HepG2 (cell line): ENCODE measurements around the gene RASSF7. TPM values are rescaled to one million over a fixed set of nuclear protein-coding genes. Genes with fewer than 3 reads are reported as not detected.

Experiments
- ATF3 ChIP-seq: sonication (generic); formaldehyde crosslinking; IDR thresholded peaks from 2 replicates; pipeline ENCODE4 v1.4.0; 2020; ENCODE audit warnings: missing genetic modification reagents
- CBX5 ChIP-seq: sonication (generic); formaldehyde crosslinking; IDR thresholded peaks from 2 replicates; pipeline ENCODE4 v1.4.0; 2020; ENCODE audit warnings: missing genetic modification reagents, borderline replicate concordance
- CENPX ChIP-seq: sonication (generic); formaldehyde crosslinking; IDR thresholded peaks from 2 replicates; pipeline ENCODE4 v1.9.0; 2021; ENCODE audit warnings: mild to moderate bottlenecking, missing genetic modification reagents, moderate library complexity
- CREB1 ChIP-seq, 2 experiments: fragments of 450-650 bp in 1 of 2; IDR thresholded peaks; 2 replicates each; pipeline ENCODE4 v1.6.1; 2016 to 2017; ENCODE audit warnings: control low read depth in 1 of 2, mild to moderate bottlenecking in 1 of 2, missing compliant biosample characterization in 1 of 2, missing genetic modification characterization in 1 of 2
- FOSL2 ChIP-seq: sonication (generic); formaldehyde crosslinking; IDR thresholded peaks from 2 replicates; pipeline ENCODE4 v1.4.0; 2020; ENCODE audit warnings: missing genetic modification reagents
- FOXK2 ChIP-seq: fragments of 450-650 bp; IDR thresholded peaks from 2 replicates; pipeline ENCODE4 v1.6.1; 2016
- GATAD2A ChIP-seq: IDR thresholded peaks from 2 replicates; pipeline ENCODE4 v1.6.1; 2016
- HMG20B ChIP-seq: conservative IDR thresholded peaks from 2 replicates; pipeline ENCODE4 v1.6.1; 2016; ENCODE audit warnings: missing genetic modification reagents, missing compliant biosample characterization
- MAFG ChIP-seq: sonication (generic); formaldehyde crosslinking; IDR thresholded peaks from 2 replicates; pipeline ENCODE4 v1.5.1; 2020; ENCODE audit warnings: mild to moderate bottlenecking, missing genetic modification reagents
- NFAT5 ChIP-seq: sonication (generic); formaldehyde crosslinking; IDR thresholded peaks from 2 replicates; pipeline ENCODE4 v1.4.0; 2020; ENCODE audit warnings: missing genetic modification reagents
- RNF2 ChIP-seq: fragments of 450-650 bp; conservative IDR thresholded peaks from 2 replicates; pipeline ENCODE4 v1.6.1; 2016; ENCODE audit warnings: low read depth
- TCF7L2 ChIP-seq: IDR thresholded peaks from 2 replicates; pipeline ENCODE4 v1.6.1; 2011; ENCODE audit warnings: mild to moderate bottlenecking, low read depth, low read length, moderate library complexity
- TRIM22 ChIP-seq: fragments of 450-650 bp; IDR thresholded peaks from 2 replicates; pipeline ENCODE4 v1.6.1; 2017
- ZBTB33 ChIP-seq: sonication (generic); formaldehyde crosslinking; IDR thresholded peaks from 2 replicates; pipeline ENCODE4 v1.4.0; 2020; ENCODE audit warnings: missing genetic modification reagents
- ZFP36 ChIP-seq: fragments of 150-350 bp; IDR thresholded peaks from 2 replicates; pipeline ENCODE4 v1.6.1; 2018; ENCODE audit warnings: borderline replicate concordance, low read length, low read depth; ENCODE audit not compliant: partially characterized antibody
- ZFP36L1 ChIP-seq: sonication (generic); formaldehyde crosslinking; IDR thresholded peaks from 2 replicates; pipeline ENCODE4 v1.8.0; 2022; ENCODE audit warnings: mild to moderate bottlenecking, missing genetic modification reagents, moderate library complexity
- ZFP90 ChIP-seq: sonication (generic); formaldehyde crosslinking; IDR thresholded peaks from 2 replicates; pipeline ENCODE4 v1.8.0; 2022; ENCODE audit warnings: missing genetic modification reagents, mild to moderate bottlenecking, inconsistent platforms, borderline replicate concordance
- ZNF276 ChIP-seq: sonication (generic); formaldehyde crosslinking; IDR thresholded peaks from 2 replicates; pipeline ENCODE4 v1.4.0; 2020; ENCODE audit warnings: mild to moderate bottlenecking, low read depth, missing genetic modification reagents
- polyA plus RNA-seq, 8 experiments: library from polyadenylated mRNA; depleted of rRNA in 3 of 8; stranded (reverse) in 7 of 8; unstranded in 1 of 8; fragments of >200 nt; fragmentation: Illumina TruSeq in 4 of 8; extraction: Trizol in 4 of 8; gene quantifications; 2 replicates each; pipeline versions ENCODE4 v1.2.1 to v1.2.3, GENCODE V29; 2011 to 2016; ENCODE audit warnings: low read depth in 4 of 8, missing spikeins in 1 of 8, mixed read lengths in 1 of 8; ENCODE audit not compliant: insufficient read depth in 1 of 8
- total RNA-seq, 5 experiments: library from RNA; depleted of rRNA; stranded (reverse); fragments of >200 nt; fragmentation: Illumina TruSeq; extraction: Trizol; gene quantifications; 2 replicates each; pipeline ENCODE4 v1.2.3, GENCODE V29; 2016; ENCODE audit warnings: low read depth in 1 of 5

RASSF7 gene
- total and polyA plus RNA-seq, 2 of the 13 experiments (the other 11 are each of a cell fraction or from before 2014, with no cell fraction given), result 20.2 to 28.6 TPM

- TF ChIP-seq ZBTB33 (peak; percentile 90), FOXK2 (no peak), GATAD2A (no peak), FOSL2 (CRISPR knock-in tag) (peak; percentile 83), MAFG (no peak), HMG20B (no peak; the same call in 1 of the 2 replicates), CREB1 (IDR thresholded peaks at IDR 0.05) (peak; percentile 22; the same call in 1 of the 2 replicates), CREB1 (CRISPR knock-in tag; IDR thresholded peaks at IDR 0.05) (no peak), NFAT5 (CRISPR knock-in tag) (no peak), TRIM22 (no peak), ZNF276 (CRISPR knock-in tag) (no peak), ZFP90 (CRISPR knock-in tag) (no peak), CBX5 (CRISPR knock-in tag) (no peak), TCF7L2 (no peak), ATF3 (CRISPR knock-in tag) (peak; percentile 28; the same call in 1 of the 2 replicates), ZFP36L1 (CRISPR knock-in tag) (no peak), RNF2 (no peak), CENPX (CRISPR knock-in tag) (no peak), ZFP36 (no peak)
Measured at GRCh38 chr11:518463-519202, 42.1 kb upstream of the RASSF7 start (continued).
